ENCODE results near the gene MRPL54. TPM values are rescaled to one million over a fixed set of nuclear protein-coding genes. Genes with fewer than 3 reads are reported as not detected.

The MRPL54 gene
- total RNA-seq, 4 donors from 2014 or later, result 52.4 to 76.3 (median 68.0) TPM

GRCh38 chr19:3800996-3801395, 38.5 kb downstream of the MRPL54 start:
- ATAC-seq (ENCODE audit: low FRiP score) (no peak), DNase-seq (ENCODE audit: low spot score) (no peak)
- no peak for TF ChIP-seq CTCF (IDR thresholded peaks at IDR 0.05)

GRCh38 chr19:3801412-3802096, 39.1 kb downstream of the MRPL54 start:
- DNase-seq (ENCODE audit: low spot score) (no peak), ATAC-seq (ENCODE audit: low FRiP score) (no peak)
- TF ChIP-seq CTCF (IDR thresholded peaks at IDR 0.05), result no peak

- no peak for TF ChIP-seq CTCF (IDR thresholded peaks at IDR 0.05)
- ATAC-seq (ENCODE audit: low FRiP score), result no peak
- no peak for DNase-seq (ENCODE audit: low spot score)
Observed at GRCh38 chr19:3803114-3803888, 40.8 kb downstream of the MRPL54 start.

- no peak for TF ChIP-seq CTCF (IDR thresholded peaks at IDR 0.05)
- ATAC-seq (ENCODE audit: low FRiP score) (no peak), DNase-seq (ENCODE audit: low spot score) (no peak)
Observed at GRCh38 chr19:3803986-3804385, 41.5 kb downstream of the MRPL54 start.

GRCh38 chr19:3804429-3804828, 41.9 kb downstream of the MRPL54 start:
- ATAC-seq (ENCODE audit: low FRiP score), result no peak

GRCh38 chr19:3805859-3806258, 43.4 kb downstream of the MRPL54 start:
- no peak for DNase-seq (ENCODE audit: low spot score)
- no peak for ATAC-seq (ENCODE audit: low FRiP score)
- no peak for TF ChIP-seq CTCF (IDR thresholded peaks at IDR 0.05)

More at GRCh38 chr19:3804429-3804828, 41.9 kb downstream of the MRPL54 start:
- TF ChIP-seq CTCF (IDR thresholded peaks at IDR 0.05), result no peak
- DNase-seq (ENCODE audit: low spot score), result no peak

- DNase-seq (ENCODE audit: low spot score) (no peak), ATAC-seq (ENCODE audit: low FRiP score) (no peak)
- no peak for TF ChIP-seq CTCF (IDR thresholded peaks at IDR 0.05)
Observed at GRCh38 chr19:3807131-3807480, 44.6 kb downstream of the MRPL54 start.
